H9 (cell line): ENCODE results near the gene OTX2. TPM values are rescaled to one million over a fixed set of nuclear protein-coding genes. Genes with fewer than 3 reads are reported as not detected.
A peak's percentile ranks its signal among the peaks of the same experiment; 100 is the strongest.

Experiments used
- DNase-seq: peaks from one replicate; pipeline ENCODE4 v3.0.0-alpha.2; 2017
- H2AFZ ChIP-seq: one replicate; pipeline ENCODE4 v1.6.1; 2013; ENCODE audit warnings: mild to moderate bottlenecking, low read length, control low read depth, moderate library complexity
- H2AK5ac ChIP-seq: 2 replicates; pipeline ENCODE4 v1.6.1; 2013; ENCODE audit warnings: low read length, control low read depth, mixed read lengths; ENCODE audit not compliant: insufficient read length
- H2BK120ac ChIP-seq: one replicate; pipeline ENCODE4 v1.6.1; 2013; ENCODE audit warnings: low read depth, mild to moderate bottlenecking, low read length, control low read depth, inconsistent platforms; ENCODE audit not compliant: poor library complexity, severe bottlenecking
- H2BK12ac ChIP-seq: 2 replicates; pipeline ENCODE4 v1.6.1; 2013; ENCODE audit warnings: low read length, control low read depth, mixed read lengths, low read depth; ENCODE audit not compliant: insufficient read length
- H2BK15ac ChIP-seq: 2 replicates; pipeline ENCODE4 v1.6.1; 2013; ENCODE audit warnings: low read depth, low read length, control low read depth
- H2BK20ac ChIP-seq: one replicate; pipeline ENCODE4 v1.6.1; 2013; ENCODE audit warnings: low read depth, mild to moderate bottlenecking, low read length, control low read depth, inconsistent platforms; ENCODE audit not compliant: poor library complexity, severe bottlenecking
- H2BK5ac ChIP-seq: 2 replicates; pipeline ENCODE4 v1.6.1; 2013; ENCODE audit warnings: low read length, control low read depth, mixed read lengths; ENCODE audit not compliant: insufficient read length
- H3K14ac ChIP-seq: 2 replicates; pipeline ENCODE4 v1.6.1; 2013; ENCODE audit warnings: low read length, control low read depth; ENCODE audit not compliant: insufficient read depth
- H3K18ac ChIP-seq: 2 replicates; pipeline ENCODE4 v1.6.1; 2013; ENCODE audit warnings: low read depth, mild to moderate bottlenecking, mixed read lengths, low read length, control low read depth; ENCODE audit not compliant: insufficient read length
- H3K23ac ChIP-seq: 2 replicates; pipeline ENCODE4 v1.6.1; 2013; ENCODE audit warnings: low read length, control low read depth, mixed read lengths, low read depth; ENCODE audit not compliant: insufficient read length
- H3K23me2 ChIP-seq: 2 replicates; pipeline ENCODE4 v1.6.1; 2013; ENCODE audit warnings: low read depth, mild to moderate bottlenecking, mixed read lengths, low read length, control low read depth; ENCODE audit not compliant: insufficient read length, poor library complexity, severe bottlenecking
- H3K27ac ChIP-seq: 2 replicates; pipeline ENCODE4 v1.5.1; 2013; ENCODE audit warnings: low read length, control low read depth, mixed read lengths, low read depth; ENCODE audit not compliant: insufficient read length
- H3K27me3 ChIP-seq: 2 replicates; pipeline ENCODE4 v1.6.1; 2013; ENCODE audit warnings: low read length, control low read depth, inconsistent platforms; ENCODE audit not compliant: insufficient read depth
- H3K4ac ChIP-seq: 2 replicates; pipeline ENCODE4 v1.6.1; 2013; ENCODE audit warnings: low read depth, mild to moderate bottlenecking, control low read depth, inconsistent platforms, low read length, moderate library complexity
- H3K4me1 ChIP-seq: 2 replicates; pipeline ENCODE4 v1.6.1; 2013; ENCODE audit warnings: low read length, control low read depth, inconsistent platforms; ENCODE audit not compliant: insufficient read depth
- H3K4me2 ChIP-seq: 2 replicates; pipeline ENCODE4 v1.6.1; 2013; ENCODE audit warnings: low read length, control low read depth, mixed read lengths; ENCODE audit not compliant: insufficient read length, insufficient read depth
- H3K56ac ChIP-seq: 2 replicates; pipeline ENCODE4 v1.6.1; 2013; ENCODE audit warnings: low read depth, mild to moderate bottlenecking, mixed read lengths, low read length, control low read depth; ENCODE audit not compliant: insufficient read length
- H3K79me1 ChIP-seq: 2 replicates; pipeline ENCODE4 v1.6.1; 2013; ENCODE audit warnings: low read depth, mild to moderate bottlenecking, moderate library complexity, low read length, control low read depth, inconsistent platforms; ENCODE audit not compliant: insufficient read depth, poor library complexity, severe bottlenecking
- H3K79me2 ChIP-seq: 2 replicates; pipeline ENCODE4 v1.6.1; 2013; ENCODE audit warnings: low read length, control low read depth, inconsistent platforms; ENCODE audit not compliant: insufficient read depth
- H3K9ac ChIP-seq: 2 replicates; pipeline ENCODE4 v1.6.1; 2013; ENCODE audit warnings: low read length, control low read depth, mixed read lengths; ENCODE audit not compliant: insufficient read length; ENCODE audit errors: extremely low read depth
- H3K9me3 ChIP-seq: one replicate; pipeline ENCODE4 v1.6.1; 2013; ENCODE audit warnings: low read depth, low read length, inconsistent platforms; ENCODE audit not compliant: control insufficient read depth
- H3T11ph ChIP-seq: one replicate; pipeline ENCODE4 v1.6.1; 2013; ENCODE audit warnings: mild to moderate bottlenecking, low read length, control low read depth, inconsistent platforms
- H4K20me1 ChIP-seq: one replicate; pipeline ENCODE4 v1.6.1; 2013; ENCODE audit not compliant: control insufficient read depth, insufficient read length, insufficient read depth
- H4K5ac ChIP-seq: 2 replicates; pipeline ENCODE4 v1.6.1; 2013; ENCODE audit warnings: low read depth, mild to moderate bottlenecking, mixed read lengths, low read length, control low read depth; ENCODE audit not compliant: insufficient read length
- H4K8ac ChIP-seq: replicated peaks from 2 replicates; pipeline ENCODE4 v1.6.1; 2013; ENCODE audit warnings: low read length, control low read depth, mixed read lengths, low read depth; ENCODE audit not compliant: insufficient read length
- H4K91ac ChIP-seq: 2 replicates; pipeline ENCODE4 v1.6.1; 2013; ENCODE audit warnings: low read depth, mild to moderate bottlenecking, moderate library complexity, mixed read lengths, low read length, control low read depth; ENCODE audit not compliant: insufficient read length
- H3K27ac Mint-ChIP-seq, 3 experiments: 2 replicates in 2 of 3; 3 replicates in 1 of 3; pipeline ENCODE4 v1.8.0; 2020 to 2021; ENCODE audit warnings: mixed read lengths in 3 of 3, mild to moderate bottlenecking in 1 of 3, moderate library complexity in 1 of 3
- H3K27me3 Mint-ChIP-seq: 2 replicates; pipeline ENCODE4 v1.8.0; 2021; ENCODE audit warnings: low read depth, mild to moderate bottlenecking, moderate library complexity, mixed read lengths
- H3K36me3 Mint-ChIP-seq, 3 experiments: 2 replicates in 2 of 3; 3 replicates in 1 of 3; pipeline ENCODE4 v1.8.0; 2020 to 2021; ENCODE audit warnings: low read depth in 3 of 3, mixed read lengths in 3 of 3; ENCODE audit not compliant: insufficient read depth in 1 of 3
- H3K4me1 Mint-ChIP-seq, 2 experiments: 2 replicates each; pipeline ENCODE4 v1.8.0; 2020; ENCODE audit warnings: mixed read lengths in 2 of 2
- H3K4me3 Mint-ChIP-seq, 2 experiments: 2 replicates in 1 of 2; 3 replicates in 1 of 2; pipeline ENCODE4 v1.8.0; 2020 to 2021; ENCODE audit warnings: mild to moderate bottlenecking in 2 of 2, mixed read lengths in 2 of 2, moderate library complexity in 1 of 2
- H3K9me3 Mint-ChIP-seq, 2 experiments: 2 replicates in 1 of 2; 3 replicates in 1 of 2; pipeline ENCODE4 v1.8.0; 2020; ENCODE audit warnings: mild to moderate bottlenecking in 2 of 2, mixed read lengths in 2 of 2, moderate library complexity in 1 of 2
- WGBS: extraction: QIAGEN DNeasy Blood & Tissue Kit; methylation state at CpG from one replicate; pipeline ENCODE4 v1.1.7; 2013; ENCODE audit warnings: missing lambda C conversion rate, low lambda C conversion rate, mixed read lengths; ENCODE audit not compliant: insufficient read length; ENCODE audit errors: extremely low coverage; 5-methylcytosine and 5-hydroxymethylcytosine counted together
- total RNA-seq: library from RNA; stranded (reverse); gene quantifications from 2 replicates; pipeline ENCODE4 v1.2.1, GENCODE V29; 2021
- TF ChIP-seq, protein P1 (sequence below): fragments of 200-600 bp; sonication (generic); conservative IDR thresholded peaks from 3 replicates; pipeline ENCODE4 v1.8.0; 2021; ENCODE audit warnings: antibody characterized with exemption, mild to moderate bottlenecking

The OTX2 gene
- total RNA-seq, 1 experiment from 2014 or later: 193 TPM

DNA sequence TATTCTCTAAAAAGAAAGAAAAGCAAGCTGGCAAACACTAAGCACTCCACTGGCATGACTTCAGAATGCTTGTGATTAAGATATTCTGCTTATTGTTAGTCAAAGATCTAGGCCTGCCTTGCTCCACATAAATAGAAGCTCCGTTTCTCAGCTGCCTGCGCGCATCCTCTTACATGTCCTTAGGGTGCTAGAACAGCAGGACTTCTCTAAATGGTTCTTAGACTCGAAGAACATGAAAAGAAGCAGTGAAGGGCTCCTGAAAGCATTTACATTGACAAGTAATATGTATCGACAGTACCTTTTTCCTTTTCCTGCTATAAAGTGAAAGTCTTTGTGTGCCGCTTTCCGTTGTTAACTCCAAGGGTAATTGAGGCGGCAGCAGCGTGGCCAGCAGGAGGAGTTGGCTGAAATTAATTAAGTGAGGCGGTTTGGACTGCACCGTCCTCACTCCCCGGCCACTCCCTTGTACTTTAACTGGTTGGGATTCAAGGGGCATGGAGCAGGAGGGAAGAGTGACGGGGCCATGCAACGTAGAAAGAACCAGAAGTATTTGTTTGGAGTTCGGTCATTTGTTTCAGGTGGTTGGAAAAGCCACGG, 34.2 kb upstream of the OTX2 start:
- H2BK20ac ChIP-seq: no peak overlapping the region
- H3K14ac ChIP-seq: peak overlapping the region; percentile 78
- H3T11ph ChIP-seq: no peak overlapping the region
- no peaks in the 10 kb centered on the region for H3K9me3 ChIP-seq
- no peak overlapping the region for H4K5ac ChIP-seq
- TF ChIP-seq, protein P1, sequence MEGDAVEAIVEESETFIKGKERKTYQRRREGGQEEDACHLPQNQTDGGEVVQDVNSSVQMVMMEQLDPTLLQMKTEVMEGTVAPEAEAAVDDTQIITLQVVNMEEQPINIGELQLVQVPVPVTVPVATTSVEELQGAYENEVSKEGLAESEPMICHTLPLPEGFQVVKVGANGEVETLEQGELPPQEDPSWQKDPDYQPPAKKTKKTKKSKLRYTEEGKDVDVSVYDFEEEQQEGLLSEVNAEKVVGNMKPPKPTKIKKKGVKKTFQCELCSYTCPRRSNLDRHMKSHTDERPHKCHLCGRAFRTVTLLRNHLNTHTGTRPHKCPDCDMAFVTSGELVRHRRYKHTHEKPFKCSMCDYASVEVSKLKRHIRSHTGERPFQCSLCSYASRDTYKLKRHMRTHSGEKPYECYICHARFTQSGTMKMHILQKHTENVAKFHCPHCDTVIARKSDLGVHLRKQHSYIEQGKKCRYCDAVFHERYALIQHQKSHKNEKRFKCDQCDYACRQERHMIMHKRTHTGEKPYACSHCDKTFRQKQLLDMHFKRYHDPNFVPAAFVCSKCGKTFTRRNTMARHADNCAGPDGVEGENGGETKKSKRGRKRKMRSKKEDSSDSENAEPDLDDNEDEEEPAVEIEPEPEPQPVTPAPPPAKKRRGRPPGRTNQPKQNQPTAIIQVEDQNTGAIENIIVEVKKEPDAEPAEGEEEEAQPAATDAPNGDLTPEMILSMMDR: no peak
- Mint-ChIP-seq H3K27me3 (peaks cover 73% of the 10 kb centered on the region), H3K36me3 (peaks cover 1 to 4% (median 3%) of the 10 kb centered on the region in 3 experiments; a peak in 5 of 7 replicates), H3K9me3 (peaks cover 0 to 4% of the 10 kb centered on the region in 2 experiments; a peak in 2 of 5 replicates), H3K4me1 (peaks cover 59 to 60% of the 10 kb centered on the region in 2 experiments), H3K4me3 (no peak overlapping the region; a peak in 2 of 5 replicates), H3K27ac (no peak overlapping the region)
- peak overlapping the region; percentile 26 for H3K4me2 ChIP-seq
- no peaks in the 10 kb centered on the region for H3K79me2 ChIP-seq
- H3K4ac ChIP-seq: no peak overlapping the region
- no peak overlapping the region for H3K18ac ChIP-seq
- H2BK12ac ChIP-seq: no peak overlapping the region
- no peak overlapping the region for H2AFZ ChIP-seq
- H4K20me1 ChIP-seq: no peaks in the 10 kb centered on the region
- no peak overlapping the region for H3K9ac ChIP-seq
- DNase-seq: no peak
- no peak overlapping the region for H2BK5ac ChIP-seq
- no peaks in the 10 kb centered on the region for H3K79me1 ChIP-seq
- no peak overlapping the region for H2BK120ac ChIP-seq
- WGBS: no CpG with 5 or more reads among the region's 16 CpGs
- H2BK15ac ChIP-seq: no peak overlapping the region
- peaks cover 54% of the 10 kb centered on the region for H3K27me3 ChIP-seq
- peaks cover 16% of the 10 kb centered on the region for H3K4me1 ChIP-seq
- no peak overlapping the region for H4K91ac ChIP-seq
- no peak overlapping the region for H2AK5ac ChIP-seq
- H3K23ac ChIP-seq: no peak overlapping the region
- H4K8ac ChIP-seq: no peak overlapping the region
- H3K27ac ChIP-seq: no peak overlapping the region
- H3K56ac ChIP-seq: no peak overlapping the region
- H3K23me2 ChIP-seq: no peaks in the 10 kb centered on the region
